HCT116 (cell line): Measurements from ENCODE around the gene TEX261.

Experiments
- EGR1 ChIP-seq: IDR thresholded peaks from 2 replicates; pipeline ENCODE4 v1.6.1; 2012; ENCODE audit warnings: low read depth
- RAD21 ChIP-seq: IDR thresholded peaks from 2 replicates; pipeline ENCODE4 v1.6.1; 2012; ENCODE audit warnings: low read depth, mild to moderate bottlenecking
- ZNF274 ChIP-seq: fragments of 200-500 bp; sonication (Bioruptor generic); IDR thresholded peaks from 2 replicates; pipeline ENCODE4 v1.6.1; 2014; ENCODE audit warnings: mild to moderate bottlenecking, low read depth, low read length, inconsistent platforms

DNA sequence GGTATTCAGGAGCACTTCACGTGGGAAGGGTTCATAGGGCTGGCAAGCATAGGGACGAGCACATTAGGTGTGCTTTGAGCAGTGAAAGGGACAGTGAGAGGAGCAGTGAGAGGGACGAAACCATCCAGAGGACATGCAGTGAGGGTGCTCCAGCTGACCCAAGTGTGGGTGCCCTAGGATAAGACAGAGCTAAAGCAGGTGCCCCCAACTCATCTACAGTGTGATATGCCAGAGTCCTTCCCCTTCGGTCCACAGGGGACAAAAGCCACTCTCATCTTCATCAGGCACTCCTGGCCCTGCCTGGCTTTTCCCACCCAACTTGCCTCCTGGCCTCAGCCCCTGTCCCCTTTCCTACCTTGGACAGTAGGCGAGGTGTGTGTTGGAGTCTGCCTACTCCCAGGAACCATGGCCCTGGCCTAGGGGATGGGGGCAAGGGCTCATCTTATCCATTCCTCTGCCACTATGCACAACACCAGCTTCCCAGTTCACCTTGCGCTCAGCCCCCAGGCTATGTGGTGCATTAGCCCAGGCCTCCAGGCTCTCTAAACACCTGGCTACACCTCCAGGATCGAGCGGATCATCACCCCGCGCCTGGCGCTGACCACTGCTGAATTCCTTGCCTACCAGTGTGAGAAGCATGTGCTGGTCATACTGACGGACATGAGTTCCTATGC lies 32.3 kb downstream of the TEX261 start:
- no peak for TF ChIP-seq ZNF274
- TF ChIP-seq EGR1, result no peak
- no peak for TF ChIP-seq RAD21
